Psoas muscle (tissue), 8 donors: Measurements from ENCODE around the gene TMEM135. TPM values are rescaled to one million over a fixed set of nuclear protein-coding genes. Genes with fewer than 3 reads are reported as not detected.

Source experiments
- ATAC-seq, 4 donors: fragments of 200-7000 bp; cut with Tn5 transposase; one replicate each; pipeline ENCODE4 v1.9.1; 2020; ENCODE audit warnings: moderate library complexity in 3 of 4, mild to moderate bottlenecking in 2 of 4
- DNase-seq, 2 donors: peaks; one replicate each; pipeline ENCODE4 v3.0.0-alpha.2; 2020
- H3K27ac ChIP-seq: fragments of 200-600 bp; one replicate; pipeline ENCODE4 v1.8.0; 2022
- H3K27me3 ChIP-seq, 3 donors: fragments of 200-600 bp in 1 of 3; one replicate each; pipeline versions ENCODE4 v1.6.1 to v1.8.0; 2013 to 2022; ENCODE audit warnings: low read length in 2 of 3, mild to moderate bottlenecking in 2 of 3, moderate library complexity in 1 of 3; ENCODE audit not compliant: insufficient read depth in 3 of 3
- H3K36me3 ChIP-seq, 2 donors: fragments of 200-600 bp in 1 of 2; one replicate each; pipeline versions ENCODE4 v1.6.1 to v1.8.0; 2013 to 2022; ENCODE audit warnings: low read depth in 1 of 2, mild to moderate bottlenecking in 1 of 2, moderate library complexity in 1 of 2; ENCODE audit not compliant: insufficient read depth in 1 of 2
- H3K4me1 ChIP-seq: fragments of 200-600 bp; one replicate; pipeline ENCODE4 v1.8.0; 2022
- H3K4me3 ChIP-seq: fragments of 200-600 bp; one replicate; pipeline ENCODE4 v1.8.0; 2022; ENCODE audit warnings: mild to moderate bottlenecking
- H3K9me3 ChIP-seq: fragments of 200-600 bp; one replicate; pipeline ENCODE4 v1.8.0; 2022
- CTCF ChIP-seq: fragments of 200-600 bp; IDR thresholded peaks from one replicate; pipeline ENCODE4 v1.8.0; 2022; ENCODE audit warnings: antibody characterized with exemption
- WGBS, 3 donors: extraction: QIAGEN DNeasy Blood & Tissue Kit; methylation state at CpG; one replicate each; pipeline versions ENCODE4 v1.1.6 to v1.1.7; 2013; 5-methylcytosine and 5-hydroxymethylcytosine counted together
- intact Hi-C, 2 donors: fragments of 100-400 bp; cut with DNase I; formaldehyde crosslinking; loops; one replicate each; pipeline versions ENCODE4 v1.11.0 to v1.14.2; 2022
- polyA plus RNA-seq, 3 donors: library from polyadenylated mRNA; stranded (reverse); fragments of 200-250 nt; gene quantifications; one replicate each; pipeline ENCODE4 v1.2.3, GENCODE V29; 2013
- total RNA-seq, 4 donors: library from RNA; stranded (reverse); fragmentation: NEBNext Ultra II Directional in 2 of 4; extraction: Animal tissue kit (Norgen Biotek cat#: 25700) in 2 of 4; gene quantifications; one replicate each; pipeline versions ENCODE4 v1.2.1 to v1.2.4, GENCODE V29; 2021 to 2023
- donor health status: healthy with polysubstance abuse.
- donor health status: DM: no; HTN: no; CAD: no; lungs with moderate emphysema.
- donor health status: Bipolar disorder and iron deficiency.
- donor health status: healthy.
- donor health status: DM: yes; HTN: yes; CAD: no.
- donor health status: DM: no; HTN: no; CAD: no.
- donor health status: DM: no; HTN: no; CAD: no.
- donor health status: DM: yes; HTN: yes; CAD: no.

TMEM135 gene
- total and polyA plus RNA-seq, 7 donors: 4.1 to 26.6 (median 9.4) TPM

GRCh38 chr11:87356428-87356827 lies 318.7 kb downstream of the TMEM135 start:
- Histone ChIP-seq H3K27me3 (no peaks in the 10 kb centered on the region), H3K4me1 (peaks cover 16% of the 10 kb centered on the region), H3K9me3 (no peaks in the 10 kb centered on the region), H3K27ac (no peak overlapping the region), H3K4me3 (no peak overlapping the region), H3K36me3 (no peaks in the 10 kb centered on the region)
- TF ChIP-seq CTCF: no peak
- WGBS, 3 donors: 87 to 96% (median 94%) methylated on average over 4 of the region's 4 CpGs
- intact Hi-C loops: loop anchor here (10.0 kb wide), 2 partner anchors 1188 to 1198 kb away; no protein-coding TSS in a partner anchor
- DNase-seq: peak in 1 of 2 donors; percentile 49
- ATAC-seq: no peak

- no peaks in the 10 kb centered on the region for H3K36me3 ChIP-seq
- H3K27ac ChIP-seq: no peak overlapping the region
- DNase-seq: no peak
- ATAC-seq: no peak
- TF ChIP-seq CTCF: no peak
- H3K9me3 ChIP-seq: no peaks in the 10 kb centered on the region
- H3K4me1 ChIP-seq: peaks cover 6% of the 10 kb centered on the region
- no peak overlapping the region for H3K4me3 ChIP-seq
- WGBS, 3 donors: 92 to 96% (median 95%) methylated on average over 5 of the region's 5 CpGs
- H3K27me3 ChIP-seq: no peaks in the 10 kb centered on the region
- intact Hi-C loops: loop anchor here (10.0 kb wide), 2 partner anchors 1186 to 1196 kb away; no protein-coding TSS in a partner anchor
These were observed 320.7 kb downstream of the TMEM135 start for GRCh38 chr11:87358461-87358860.

- 89 to 96% (median 94%) methylated on average over 6 of the region's 6 CpGs for WGBS, 3 donors
These were observed 321.7 kb downstream of the TMEM135 start for GRCh38 chr11:87359401-87359800.

GRCh38 chr11:87361891-87362290 lies 324.2 kb downstream of the TMEM135 start:
- ATAC-seq (no peak), DNase-seq (no peak)
- Histone ChIP-seq H3K36me3 (no peaks in the 10 kb centered on the region), H3K4me1 (no peaks in the 10 kb centered on the region), H3K27me3 (no peaks in the 10 kb centered on the region), H3K4me3 (no peak overlapping the region), H3K27ac (no peak overlapping the region), H3K9me3 (no peaks in the 10 kb centered on the region)
- WGBS, 3 donors: 43 to 67% (median 47%) methylated on average over 5 of the region's 5 CpGs
- intact Hi-C loops: no loop called here
- TF ChIP-seq CTCF: no peak

More at GRCh38 chr11:87359401-87359800, 321.7 kb downstream of the TMEM135 start:
- ATAC-seq: no peak
- H3K36me3 ChIP-seq: no peaks in the 10 kb centered on the region
- no peak for DNase-seq
- H3K27me3 ChIP-seq: no peaks in the 10 kb centered on the region
- no peak overlapping the region for H3K27ac ChIP-seq
- intact Hi-C loops: loop anchor here (10.0 kb wide), 2 partner anchors 1185 to 1195 kb away; no protein-coding TSS in a partner anchor
- H3K9me3 ChIP-seq: no peaks in the 10 kb centered on the region
- H3K4me1 ChIP-seq: peaks cover 6% of the 10 kb centered on the region
- H3K4me3 ChIP-seq: no peak overlapping the region
- no peak for TF ChIP-seq CTCF

GRCh38 chr11:87366346-87366745 lies 328.6 kb downstream of the TMEM135 start:
- Histone ChIP-seq H3K27ac (no peak overlapping the region), H3K27me3 (no peaks in the 10 kb centered on the region), H3K9me3 (no peaks in the 10 kb centered on the region), H3K4me1 (no peaks in the 10 kb centered on the region), H3K36me3 (no peaks in the 10 kb centered on the region), H3K4me3 (no peak overlapping the region)
- DNase-seq (no peak), ATAC-seq (no peak)
- intact Hi-C loops: no loop called here
- no peak for TF ChIP-seq CTCF
